ENCODE measurements around the gene CPLX3. TPM values are rescaled to one million over a fixed set of nuclear protein-coding genes. Genes with fewer than 3 reads are reported as not detected.

Gene CPLX3, protein sequence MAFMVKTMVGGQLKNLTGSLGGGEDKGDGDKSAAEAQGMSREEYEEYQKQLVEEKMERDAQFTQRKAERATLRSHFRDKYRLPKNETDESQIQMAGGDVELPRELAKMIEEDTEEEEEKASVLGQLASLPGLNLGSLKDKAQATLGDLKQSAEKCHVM
- 0.48 TPM in 1 of 2 replicates, not detected in the other for total RNA-seq

DNA sequence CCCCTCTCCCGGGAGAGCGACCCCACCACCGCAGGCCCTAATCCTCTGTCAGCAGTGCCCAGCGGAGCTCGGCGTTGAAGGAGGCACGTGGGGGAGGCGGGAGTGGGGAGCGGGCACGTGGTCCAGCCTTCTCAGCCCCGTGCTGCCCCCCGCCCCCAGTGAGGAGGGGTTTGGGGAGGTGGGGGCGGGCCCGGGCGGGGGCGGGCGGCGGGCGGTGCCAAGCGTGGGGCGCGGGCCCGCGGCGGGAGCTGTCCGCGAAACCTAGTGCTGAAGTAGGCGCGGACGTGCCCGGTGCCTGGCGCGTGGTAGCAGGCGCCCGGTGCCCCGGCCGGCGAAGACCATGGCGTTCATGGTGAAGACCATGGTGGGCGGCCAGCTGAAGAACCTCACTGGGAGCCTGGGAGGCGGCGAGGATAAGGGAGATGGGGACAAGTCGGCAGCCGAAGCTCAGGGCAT lies at the start of gene CPLX3:
Gene CPLX3, plus strand, starts transcription at position 264 of the 456 bp plus-strand sequence. Its CDS starts 77 bp downstream, at position 341.

DNA sequence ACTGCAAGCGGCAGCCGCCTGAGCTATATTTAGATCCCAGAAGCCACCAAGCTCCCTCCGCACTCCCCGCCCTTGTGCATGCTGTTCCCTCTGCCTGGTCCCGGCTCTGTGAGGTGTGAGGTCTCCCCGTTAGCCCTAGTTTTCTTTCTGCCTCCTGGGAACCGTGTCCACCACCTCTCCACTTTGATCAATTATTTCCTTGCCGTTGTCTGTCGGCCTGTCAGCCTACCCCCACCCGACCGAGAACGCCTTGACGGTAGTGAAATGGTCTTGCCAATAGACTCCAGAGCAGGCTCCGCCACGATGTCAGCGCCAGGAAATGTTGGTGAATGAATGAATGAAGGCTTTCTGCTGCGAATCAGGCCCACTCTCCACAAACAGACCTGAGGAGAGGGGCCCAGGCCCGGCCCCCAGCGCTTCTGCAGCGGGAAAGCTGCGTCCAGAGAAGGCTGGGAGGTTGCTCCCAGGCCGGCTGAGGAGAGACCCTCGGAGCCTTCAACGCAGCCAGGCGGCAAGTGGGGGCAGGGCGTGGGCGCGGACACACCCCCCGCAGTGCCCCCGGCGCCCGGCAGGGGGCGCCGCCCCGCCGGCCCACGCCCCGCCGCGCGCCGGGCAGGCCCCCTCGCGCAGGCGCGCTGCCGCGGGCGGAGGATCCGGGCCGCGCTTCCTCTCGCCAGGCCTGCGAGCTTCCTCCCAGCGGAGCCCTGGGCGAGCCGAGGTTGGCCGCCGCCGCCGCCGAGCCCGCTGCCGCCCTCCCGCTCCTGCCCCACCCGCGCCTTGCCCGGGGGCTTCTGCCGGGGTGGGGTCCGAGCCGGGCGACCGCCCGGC lies 44.8 kb upstream of the CPLX3 start, which contains the start of gene CSK:
Gene CSK, plus strand, starts transcription at position 650 of the 828 bp plus-strand sequence. CDS start 16,218 bp downstream, outside the sequence.

DNA sequence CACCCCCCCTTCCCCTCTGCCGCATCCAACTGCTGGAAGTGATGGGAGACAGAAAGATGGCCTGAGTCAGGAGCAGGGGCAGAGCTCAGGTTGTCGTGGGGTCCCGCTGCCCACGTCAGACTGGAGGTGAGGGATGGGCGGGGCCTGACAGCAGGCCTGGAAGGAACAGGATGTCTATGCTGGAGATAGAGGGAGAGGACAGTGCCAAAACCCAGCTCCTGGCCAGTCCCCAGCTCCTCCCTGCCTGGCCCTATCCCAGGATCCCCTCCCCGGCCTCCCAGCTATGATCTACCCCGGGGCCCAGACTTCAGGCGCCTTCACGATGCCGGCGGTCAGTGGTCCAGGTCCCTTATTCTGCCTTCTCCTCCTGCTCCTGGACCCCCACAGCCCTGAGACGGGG lies 13.9 kb upstream of the CPLX3 start, which contains the start of gene LMAN1L:
Gene LMAN1L, plus strand, starts transcription at position 303 of the 400 bp plus-strand sequence. Its CDS starts 20 bp downstream, at position 323.

DNA sequence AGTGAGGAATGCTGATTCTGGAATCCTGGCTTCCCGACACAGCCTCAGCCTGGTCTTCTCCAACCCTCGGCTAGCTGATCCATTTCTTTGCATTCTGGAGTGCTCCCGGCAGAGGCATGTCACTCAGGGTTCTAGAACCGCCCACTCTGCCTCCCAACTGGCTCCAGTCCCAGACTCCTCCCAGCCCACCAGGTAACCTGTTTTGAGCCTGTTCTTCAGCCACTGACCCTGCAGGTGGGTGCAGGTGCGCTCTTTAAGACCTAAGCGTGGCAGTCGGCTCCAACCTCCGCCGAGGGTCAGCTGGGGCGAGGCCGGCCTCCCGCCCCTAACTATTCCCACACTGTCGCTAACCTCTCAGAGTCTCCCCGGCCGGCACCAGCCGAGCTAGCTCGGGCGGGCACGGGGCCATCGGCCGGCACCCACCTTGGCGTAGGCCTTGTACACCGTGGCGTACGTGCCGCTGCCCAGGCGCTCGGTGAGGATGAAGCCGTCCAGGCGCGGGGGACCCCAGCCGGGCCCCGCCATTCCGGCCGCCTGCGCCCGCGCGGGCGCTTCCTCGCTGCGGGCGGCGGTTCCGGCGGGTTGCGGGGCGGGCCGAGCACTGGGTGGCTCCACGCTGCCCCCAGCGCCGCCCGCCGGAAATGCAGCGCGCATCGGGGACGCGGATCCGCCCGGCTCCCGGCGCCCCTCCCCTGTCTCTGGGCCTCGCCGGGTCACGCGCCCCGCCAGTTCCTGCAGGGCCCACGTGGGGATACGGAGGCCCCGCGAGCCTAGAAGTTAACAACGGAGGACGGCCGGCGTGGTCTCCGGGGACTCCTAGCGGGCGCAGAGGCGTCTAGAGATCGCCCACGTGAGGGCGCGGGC lies 16.4 kb downstream of the CPLX3 start, which contains the start of gene ULK3:
Gene ULK3, minus strand, starts transcription at position 576 of the 864 bp plus-strand sequence. Its CDS starts 51 bp downstream, at position 525.

DNA sequence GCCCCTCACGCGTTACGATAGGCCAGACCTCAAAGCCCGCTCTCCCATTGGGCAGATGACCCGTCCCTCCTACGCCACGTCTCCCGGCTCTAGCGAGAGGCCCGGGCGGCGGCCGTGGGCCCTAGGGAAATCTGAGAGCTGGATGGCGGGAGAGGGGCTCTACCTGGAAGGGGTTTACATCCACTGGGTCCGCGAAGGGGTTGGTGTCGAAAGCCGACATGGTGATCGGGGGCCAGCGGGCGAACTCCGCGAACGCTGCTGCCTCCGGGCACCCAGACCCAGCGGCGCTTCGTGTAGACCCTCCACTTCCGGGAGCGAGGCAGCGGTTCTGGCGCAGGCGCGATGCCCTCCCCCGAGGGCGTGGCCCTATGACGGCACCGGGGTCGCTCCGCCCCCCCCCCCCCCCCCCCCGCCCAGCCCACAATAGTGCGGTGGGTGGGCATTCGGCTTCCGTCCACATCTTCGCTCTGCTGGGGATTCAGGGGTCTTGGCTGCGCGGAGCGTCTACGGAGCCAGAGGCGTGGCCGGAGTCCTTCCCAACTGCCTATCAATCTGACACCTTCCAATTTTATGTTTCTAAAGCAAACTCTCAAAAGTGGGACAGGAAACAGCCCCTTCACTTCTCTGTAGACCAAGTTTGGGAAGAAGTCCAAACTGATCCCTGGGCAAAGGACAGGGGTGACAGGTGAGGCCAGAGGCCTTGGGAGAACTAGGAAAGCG lies 46.8 kb downstream of the CPLX3 start, which contains the start of gene SCAMP2:
Gene SCAMP2, minus strand, starts transcription at position 330 of the 720 bp plus-strand sequence. Its CDS starts 110 bp downstream, at position 220.

Other genes starting within 250 kb of the CPLX3 start
- 51.1 and 110 TPM in 2 replicates for gene CLK3, start 210.8 kb upstream of the CPLX3 start, total RNA-seq
- 10.7 and 16.3 TPM in 2 replicates for gene EDC3, start 130.6 kb upstream of the CPLX3 start, total RNA-seq
- 0.13 and 0.48 TPM in 2 replicates for gene CYP1A1, start 101.1 kb upstream of the CPLX3 start, total RNA-seq
- gene CYP1A2, start 77.8 kb upstream of the CPLX3 start, total RNA-seq = not detected in 2 replicates
- 25.9 and 28.7 TPM in 2 replicates for gene CSK, start 44.5 kb upstream of the CPLX3 start, total RNA-seq
- gene LMAN1L, start 13.8 kb upstream of the CPLX3 start, total RNA-seq = not detected in 2 replicates
- gene ULK3, start 16.5 kb downstream of the CPLX3 start, total RNA-seq = 17.6 and 21.5 TPM in 2 replicates
- gene SCAMP2, start 46.7 kb downstream of the CPLX3 start, total RNA-seq = 61.6 and 63.5 TPM in 2 replicates
- gene MPI, start 63.4 kb downstream of the CPLX3 start, total RNA-seq = 101 and 121 TPM in 2 replicates
- gene FAM219B, start 80.2 kb downstream of the CPLX3 start, total RNA-seq = 23.4 and 45.2 TPM in 2 replicates
- gene COX5A, start 111.4 kb downstream of the CPLX3 start, total RNA-seq = 135 and 146 TPM in 2 replicates
- 18.0 and 18.5 TPM in 2 replicates for gene RPP25, start 130.1 kb downstream of the CPLX3 start, total RNA-seq
- 1.4 and 5.0 TPM in 2 replicates for gene SCAMP5, start 168.9 kb downstream of the CPLX3 start, total RNA-seq
- 10.1 and 16.8 TPM in 2 replicates for gene PPCDC, start 197.0 kb downstream of the CPLX3 start, total RNA-seq